ENCODE results near the gene MYORG. TPM values are rescaled to one million over a fixed set of nuclear protein-coding genes. Genes with fewer than 3 reads are reported as not detected.

MYORG gene
- total and polyA plus RNA-seq, 9 of the 15 experiments (the other 6 are each of a cell fraction or from before 2014, with no cell fraction given), result 0.06 to 0.82 (median 0.18) TPM

- no peak for ATAC-seq
- CTCF ChIA-PET (ENCODE audit: low intra/inter-chr PET ratio), result no interaction called here
- no peak overlapping the region for H3K4me2 ChIP-seq (ENCODE audit: insufficient read depth, low read length)
- H3K9me3 ChIP-seq (replicated peaks; ENCODE audit: control insufficient read depth, insufficient read depth, low read depth, low read length), result no peaks in the 10 kb centered on the region
- DNase-seq (ENCODE audit: extremely low read depth in 1 of 4, low spot score in 3 of 4), result no peak
- no peak overlapping the region for H3K4me3 ChIP-seq
- H3K9me1 ChIP-seq (ENCODE audit: control insufficient read depth, insufficient read depth, low read length), result no peaks in the 10 kb centered on the region
- no peak overlapping the region for H3K27ac ChIP-seq (ENCODE audit: extremely low read depth, low read depth, low read length)
- WGBS (ENCODE audit: insufficient coverage, low coverage, missing lambda C conversion rate), result 2% methylated on average over 4 of the region's 4 CpGs
- intact Hi-C loops (cut with micrococcal nuclease) (no loop called here), in situ Hi-C loops (cut with MboI) (no loop called here)
- no peaks in the 10 kb centered on the region for H3K79me2 ChIP-seq (ENCODE audit: control insufficient read depth, insufficient read depth, low read length)
- POLR2A ChIA-PET, result no interaction called here
- BruUV-seq (replicated peaks), result no TSS peak
- no peaks in the 10 kb centered on the region for H4K20me1 ChIP-seq (replicated peaks; ENCODE audit: control insufficient read depth, insufficient read depth, low read length)
- H3K9ac ChIP-seq (ENCODE audit: insufficient read depth in 1 of 2, low read depth in 2 of 2, low read length in 2 of 2), result no peak overlapping the region
- no peak overlapping the region for H2AFZ ChIP-seq (ENCODE audit: low read depth, low read length)
- no peaks in the 10 kb centered on the region for H3K27me3 ChIP-seq (ENCODE audit: control insufficient read depth in 2 of 2, insufficient read depth in 2 of 2, low read length in 2 of 2)
- TF ChIP-seq DPF2 (IDR thresholded peaks at IDR 0.05) (no peak), LCOR (CRISPR knock-in tag; IDR thresholded peaks at IDR 0.05) (no peak), GTF3C2 (IDR thresholded peaks at IDR 0.05; ENCODE audit: borderline replicate concordance, extremely low read depth, insufficient read length) (no peak), ATF2 (CRISPR knock-in tag; IDR thresholded peaks at IDR 0.05) (no peak)
- H3K36me3 ChIP-seq (ENCODE audit: control insufficient read depth, insufficient read depth, low read length), result no peaks in the 10 kb centered on the region
- H3K4me1 ChIP-seq (replicated peaks in 1 of 2; ENCODE audit: control insufficient read depth in 2 of 2, insufficient read depth in 2 of 2, low read length in 2 of 2), result peaks cover 13 to 21% of the 10 kb centered on the region in 2 experiments; a peak in 4 of 5 replicates
- no peak for FAIRE-seq
Measured at GRCh38 chr9:34383904-34384303, 7.2 kb upstream of the MYORG start.

All from K562 (cell line).